GM12878 (cell line): ENCODE measurements around the gene NFE2L3. TPM values are rescaled to one million over a fixed set of nuclear protein-coding genes. Genes with fewer than 3 reads are reported as not detected.
A peak's percentile ranks its signal among the peaks of the same experiment; 100 is the strongest.

ENCODE experiments used
- ATAC-seq: fragments of 200-7000 bp; cut with Tn5 transposase; 3 replicates; pipeline ENCODE4 v1.9.1; 2020; ENCODE audit warnings: mild to moderate bottlenecking, moderate library complexity
- BruUV-seq: library from RNA; stranded (reverse); fragments of 400-500 nt; replicated peaks from 2 replicates; lab custom pipeline; 2021; lab: Mats Ljungman, UMichigan
- CTCF ChIA-PET: fragments of 300-600 bp; sonication (Branson Sonifier 250); formaldehyde crosslinking; extraction: SDS; loops from one replicate; lab custom pipeline; 2021; ENCODE audit warnings: inconsistent platforms; lab: Yijun Ruan, JAX
- POLR2A ChIA-PET: fragments of 350-600 bp; formaldehyde crosslinking; extraction: SDS; loops from one replicate; lab custom pipeline; 2021; ENCODE audit warnings: inconsistent platforms; lab: Charles Lee
- RAD21 ChIA-PET: fragments of 300-600 bp; sonication (Branson Sonifier 250); formaldehyde crosslinking; loops from one replicate; lab custom pipeline; 2023; ENCODE audit warnings: antibody characterized with exemption; ENCODE audit not compliant: unreplicated experiment; lab: Charles Lee
- SMC1A ChIA-PET: fragments of 300-600 bp; sonication (Branson Sonifier 250); formaldehyde crosslinking; loops from one replicate; lab custom pipeline; 2023; ENCODE audit not compliant: unreplicated experiment, uncharacterized antibody; lab: Charles Lee
- DNase-seq: peaks from one replicate; pipeline ENCODE4 v3.0.0-alpha.2; 2011; ENCODE audit warnings: low read depth, low spot score
- FAIRE-seq: peaks from 3 replicates; lab custom pipeline; 2011; peaks lifted over from hg19 to GRCh38; lab: Jason Lieb, UNC
- H2AFZ ChIP-seq: 2 replicates; pipeline ENCODE4 v1.6.0; 2011; ENCODE audit warnings: low read depth, low read length, control low read depth; ENCODE audit not compliant: control insufficient read depth
- H3K27ac ChIP-seq: 2 replicates; pipeline ENCODE4 v1.5.1; 2011; ENCODE audit warnings: control low read depth; ENCODE audit not compliant: control insufficient read depth, insufficient read depth
- H3K27me3 ChIP-seq, 2 experiments: replicated peaks in 1 of 2; 2 replicates each; pipeline versions ENCODE4 v1.6.0 to v1.6.1; 2011; ENCODE audit warnings: low read length in 1 of 2; ENCODE audit not compliant: control insufficient read depth in 2 of 2, insufficient read depth in 2 of 2
- H3K36me3 ChIP-seq, 2 experiments: 2 replicates each; pipeline ENCODE4 v1.5.1; 2011; ENCODE audit warnings: low read length in 1 of 2; ENCODE audit not compliant: control insufficient read depth in 2 of 2, insufficient read depth in 2 of 2
- H3K4me1 ChIP-seq: 2 replicates; pipeline ENCODE4 v1.6.1; 2011; ENCODE audit warnings: mild to moderate bottlenecking, low read length, moderate library complexity, mixed read lengths; ENCODE audit not compliant: control insufficient read depth, insufficient read depth
- H3K4me2 ChIP-seq: 2 replicates; pipeline ENCODE4 v1.6.0; 2011; ENCODE audit warnings: control low read depth; ENCODE audit not compliant: control insufficient read depth, insufficient read depth
- H3K4me3 ChIP-seq: fragments of 200-600 bp; sonication (generic); 2 replicates; pipeline ENCODE4 v1.5.1; 2016
- H3K79me2 ChIP-seq: 2 replicates; pipeline ENCODE4 v1.6.0; 2011; ENCODE audit warnings: low read length; ENCODE audit not compliant: control insufficient read depth, insufficient read depth
- H3K9ac ChIP-seq: 2 replicates; pipeline ENCODE4 v1.8.0; 2011; ENCODE audit warnings: low read length, control low read depth, mixed read lengths; ENCODE audit not compliant: control insufficient read depth, insufficient read depth
- H3K9me3 ChIP-seq: replicated peaks from 3 replicates; pipeline ENCODE4 v1.5.1; 2011; ENCODE audit warnings: mild to moderate bottlenecking, low read length; ENCODE audit not compliant: control insufficient read depth, insufficient read depth
- H4K20me1 ChIP-seq: 2 replicates; pipeline ENCODE4 v1.6.0; 2011; ENCODE audit not compliant: control insufficient read depth, insufficient read depth
- BACH1 ChIP-seq: fragments of 450-650 bp; IDR thresholded peaks from 2 replicates; pipeline ENCODE4 v1.6.1; 2017; ENCODE audit warnings: mild to moderate bottlenecking, borderline replicate concordance
- IKZF2 ChIP-seq, 2 experiments: fragments of 450-650 bp; IDR thresholded peaks; 2 replicates each; pipeline ENCODE4 v1.6.1; 2017; ENCODE audit warnings: mild to moderate bottlenecking in 2 of 2, moderate library complexity in 2 of 2
- NR2F1 ChIP-seq: fragments of 450-650 bp; conservative IDR thresholded peaks from 2 replicates; pipeline ENCODE4 v1.6.1; 2017; ENCODE audit warnings: mild to moderate bottlenecking
- PAX8 ChIP-seq: fragments of 450-650 bp; IDR thresholded peaks from 2 replicates; pipeline ENCODE4 v1.6.1; 2017; ENCODE audit warnings: mild to moderate bottlenecking, moderate library complexity
- POLR2AphosphoS5 ChIP-seq: IDR thresholded peaks from 2 replicates; pipeline ENCODE4 v1.6.1; 2011; ENCODE audit warnings: mild to moderate bottlenecking, low read length, inconsistent platforms
- ZBED1 ChIP-seq: IDR thresholded peaks from 2 replicates; pipeline ENCODE4 v1.6.1; 2016; ENCODE audit warnings: borderline replicate concordance
- ZSCAN29 ChIP-seq: fragments of 450-650 bp; IDR thresholded peaks from 2 replicates; pipeline ENCODE4 v1.6.1; 2017; ENCODE audit warnings: mild to moderate bottlenecking, moderate library complexity
- WGBS: methylation state at CpG from one replicate; pipeline ENCODE4 v1.1.6; 2016; ENCODE audit warnings: low lambda C conversion rate; ENCODE audit not compliant: insufficient replicate concordance, insufficient coverage; ENCODE audit errors: missing lambda C conversion rate; 5-methylcytosine and 5-hydroxymethylcytosine counted together
- in situ Hi-C: fragments of 300-500 bp; cut with MboI; formaldehyde crosslinking; loops from 9 replicates; pipeline ENCODE4 v1.14.3; 2018; ENCODE audit warnings: mixed read lengths
- intact Hi-C: fragments of 100-400 bp; cut with micrococcal nuclease; formaldehyde crosslinking; loops from one replicate; pipeline ENCODE4 v1.14.2; 2022; ENCODE audit not compliant: unreplicated experiment
- polyA plus RNA-seq, 11 experiments: library from polyadenylated mRNA; depleted of rRNA in 4 of 11; unstranded in 6 of 11; stranded (reverse) in 5 of 11; fragments of >200 nt; fragmentation: Nextera tagmentation in 4 of 11; fragmentation: Illumina TruSeq in 1 of 11; extraction: Ambion mirVana in 4 of 11; extraction: Trizol in 1 of 11; gene quantifications; 1 replicate in 1 of 11; 2 replicates in 10 of 11; pipeline versions ENCODE4 v1.2.1 to v1.2.3, GENCODE V29; 2011 to 2016; ENCODE audit warnings: inconsistent platforms in 2 of 11, missing spikeins in 2 of 11, low read depth in 1 of 11
- total RNA-seq, 4 experiments: library from RNA; depleted of rRNA in 3 of 4; stranded (reverse); fragments of >200 nt in 3 of 4; fragmentation: Illumina TruSeq in 1 of 4; extraction: Trizol in 1 of 4; gene quantifications; 2 replicates each; pipeline versions ENCODE4 v1.2.1 to v1.2.3, GENCODE V29; 2013 to 2021
- TF ChIP-seq, protein P1 (sequence below): fragments of 450-650 bp; formaldehyde crosslinking; IDR thresholded peaks from 2 replicates; pipeline ENCODE4 v1.4.0; 2022; ENCODE audit warnings: mild to moderate bottlenecking, moderate library complexity

The NFE2L3 gene
- total and polyA plus RNA-seq, 10 of the 15 experiments (the other 5 are each of a cell fraction or from before 2014, with no cell fraction given): 4.4 to 34.9 (median 13.0) TPM

- no peak overlapping the region for H3K9ac ChIP-seq
- in situ Hi-C loops: no loop called here
- DNase-seq: no peak
- no peak overlapping the region for H3K27ac ChIP-seq
- no peaks in the 10 kb centered on the region for H3K27me3 ChIP-seq
- H3K4me3 ChIP-seq: no peak overlapping the region
- no peak overlapping the region for H2AFZ ChIP-seq
- peak; percentile 34 for ATAC-seq
- peaks cover 16% of the 10 kb centered on the region for H3K79me2 ChIP-seq
- no peaks in the 10 kb centered on the region for H3K4me1 ChIP-seq
- FAIRE-seq: peak; percentile 93
- intact Hi-C loops: no loop called here
- H4K20me1 ChIP-seq: no peaks in the 10 kb centered on the region
- ChIA-PET SMC1A (interaction anchor here (1.0 kb wide), 1 partner anchor 8 kb away, joined by 3 read pairs; no protein-coding TSS in a partner anchor), RAD21 (interaction anchor here (1.2 to 1.7 kb wide), 2 partner anchors 9 to 122 kb away, joined by 4 read pairs; no protein-coding TSS in a partner anchor)
- WGBS: 100% methylated on average over 2 of the region's 2 CpGs
- TF ChIP-seq BACH1 (peak; percentile 45; the same call in 1 of the 2 replicates), ZSCAN29 (no peak), POLR2AphosphoS5 (peak; percentile 55; the same call in 1 of the 2 replicates), NR2F1 (peak; percentile 80), PAX8 (no peak), IKZF2 (IDR thresholded peaks at IDR 0.05) (0 out of 4 replicates have a peak, but pooled peaks of 1 of the 2 experiments have one; percentile 9), ZBED1 (0 out of 2 replicates have a peak, but pooled peaks have one; percentile 22)
- TF ChIP-seq, protein P1, sequence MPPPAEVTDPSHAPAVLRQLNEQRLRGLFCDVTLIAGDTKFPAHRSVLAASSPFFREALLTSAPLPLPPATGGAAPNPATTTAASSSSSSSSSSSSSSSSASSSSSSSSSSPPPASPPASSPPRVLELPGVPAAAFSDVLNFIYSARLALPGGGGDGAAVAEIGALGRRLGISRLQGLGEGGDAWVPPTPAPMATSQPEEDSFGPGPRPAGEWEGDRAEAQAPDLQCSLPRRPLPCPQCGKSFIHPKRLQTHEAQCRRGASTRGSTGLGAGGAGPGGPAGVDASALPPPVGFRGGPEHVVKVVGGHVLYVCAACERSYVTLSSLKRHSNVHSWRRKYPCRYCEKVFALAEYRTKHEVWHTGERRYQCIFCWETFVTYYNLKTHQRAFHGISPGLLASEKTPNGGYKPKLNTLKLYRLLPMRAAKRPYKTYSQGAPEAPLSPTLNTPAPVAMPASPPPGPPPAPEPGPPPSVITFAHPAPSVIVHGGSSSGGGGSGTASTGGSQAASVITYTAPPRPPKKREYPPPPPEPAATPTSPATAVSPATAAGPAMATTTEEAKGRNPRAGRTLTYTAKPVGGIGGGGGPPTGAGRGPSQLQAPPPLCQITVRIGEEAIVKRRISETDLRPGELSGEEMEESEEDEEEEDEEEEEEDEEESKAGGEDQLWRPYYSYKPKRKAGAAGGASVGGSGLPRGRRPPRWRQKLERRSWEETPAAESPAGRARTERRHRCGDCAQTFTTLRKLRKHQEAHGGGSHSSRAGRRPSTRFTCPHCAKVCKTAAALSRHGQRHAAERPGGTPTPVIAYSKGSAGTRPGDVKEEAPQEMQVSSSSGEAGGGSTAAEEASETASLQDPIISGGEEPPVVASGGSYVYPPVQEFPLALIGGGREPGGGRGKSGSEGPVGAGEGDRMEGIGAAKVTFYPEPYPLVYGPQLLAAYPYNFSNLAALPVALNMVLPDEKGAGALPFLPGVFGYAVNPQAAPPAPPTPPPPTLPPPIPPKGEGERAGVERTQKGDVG (CRISPR knock-in tag): 0 out of 2 replicates have a peak, but pooled peaks have one; percentile 49
- TF ChIP-seq, all 136 proteins: peak for 6
- POLR2A ChIA-PET: interaction anchor here (1.0 kb wide), 1 partner anchor 21 kb away, joined by 3 read pairs; no protein-coding TSS in a partner anchor
- no TSS peak for BruUV-seq
- Histone ChIP-seq H3K4me2 (no peak overlapping the region), H3K9me3 (no peaks in the 10 kb centered on the region), H3K36me3 (peaks cover 0 to 36% of the 10 kb centered on the region in 2 experiments; a peak in 3 of 4 replicates)
- CTCF ChIA-PET: interaction anchor here (1.6 to 2.1 kb wide), 2 partner anchors 156 to 320 kb away, joined by 3 to 4 read pairs; no protein-coding TSS in a partner anchor
These were observed 61.1 kb downstream of the NFE2L3 start for GRCh38 chr7:26212921-26213718.
